Esophagus squamous epithelium (tissue), 5 donors: Measurements from ENCODE around the gene DLL3. TPM values are rescaled to one million over a fixed set of nuclear protein-coding genes. Genes with fewer than 3 reads are reported as not detected.

Source experiments
- DNase-seq: peaks from one replicate; lab custom pipeline; 2025; lab: John Stamatoyannopoulos, UW
- H3K27ac ChIP-seq, 4 donors: fragments of 200-600 bp; sonication (generic); one replicate each; pipeline ENCODE4 v1.5.1; 2016 to 2019; ENCODE audit warnings: mild to moderate bottlenecking in 1 of 4
- H3K27me3 ChIP-seq, 4 donors: fragments of 200-600 bp; sonication (generic); 1 replicate in 3 of 4; 2 replicates in 1 of 4; pipeline versions ENCODE4 v1.5.1 to v1.6.0; 2017 to 2021; ENCODE audit warnings: antibody characterized with exemption in 1 of 4
- H3K36me3 ChIP-seq, 3 donors: fragments of 200-600 bp; sonication (generic); one replicate each; pipeline ENCODE4 v1.5.1; 2016 to 2019
- H3K4me1 ChIP-seq, 3 donors: fragments of 200-600 bp; sonication (generic); one replicate each; pipeline ENCODE4 v1.5.1; 2017 to 2019
- H3K4me3 ChIP-seq, 4 donors: fragments of 200-600 bp; sonication (generic); 1 replicate in 3 of 4; 2 replicates in 1 of 4; pipeline ENCODE4 v1.5.1; 2016 to 2019; ENCODE audit warnings: mild to moderate bottlenecking in 2 of 4, moderate library complexity in 1 of 4
- H3K9me3 ChIP-seq, 3 donors: fragments of 200-600 bp; sonication (generic); one replicate each; pipeline ENCODE4 v1.5.1; 2016 to 2019
- POLR2A ChIP-seq, 4 donors: fragments of 450-650 bp; IDR thresholded peaks; one replicate each; pipeline ENCODE4 v1.6.1; 2017; ENCODE audit warnings: antibody characterized with exemption in 4 of 4, mild to moderate bottlenecking in 4 of 4, moderate library complexity in 3 of 4
- WGBS, 2 donors: methylation state at CpG; one replicate each; pipeline ENCODE4 v1.1.5; 2018; 5-methylcytosine and 5-hydroxymethylcytosine counted together
- intact Hi-C: fragments of 100-400 bp; cut with DNase I; formaldehyde crosslinking; loops from one replicate; pipeline ENCODE4 v1.15.0; 2022
- total RNA-seq, 4 donors: library from RNA; depleted of rRNA; stranded (reverse); fragments of >200 nt; gene quantifications; one replicate each; pipeline ENCODE4 v1.1.0, GENCODE V29; 2016
- TF ChIP-seq, protein P1 (sequence below), 6 experiments: fragments of 450-650 bp in 4 of 6; fragments of 200-600 bp in 2 of 6; sonication (generic) in 2 of 6; IDR thresholded peaks; one replicate each; pipeline ENCODE4 v1.5.1; 2016 to 2019; ENCODE audit warnings: antibody characterized with exemption in 6 of 6, mild to moderate bottlenecking in 4 of 6, moderate library complexity in 4 of 6
- donor health status: DM: yes; HTN: yes; CAD: no.

Gene DLL3
- total RNA-seq, 4 donors from 2014 or later: not detected

GRCh38 chr19:39553082-39553652, 54.4 kb downstream of the DLL3 start:
- intact Hi-C loops: loop anchor here (5.0 kb wide), 1 partner anchor 119 kb away; no protein-coding TSS in a partner anchor
- TF ChIP-seq POLR2A (IDR thresholded peaks at IDR 0.05): no peak
- TF ChIP-seq, protein P1, sequence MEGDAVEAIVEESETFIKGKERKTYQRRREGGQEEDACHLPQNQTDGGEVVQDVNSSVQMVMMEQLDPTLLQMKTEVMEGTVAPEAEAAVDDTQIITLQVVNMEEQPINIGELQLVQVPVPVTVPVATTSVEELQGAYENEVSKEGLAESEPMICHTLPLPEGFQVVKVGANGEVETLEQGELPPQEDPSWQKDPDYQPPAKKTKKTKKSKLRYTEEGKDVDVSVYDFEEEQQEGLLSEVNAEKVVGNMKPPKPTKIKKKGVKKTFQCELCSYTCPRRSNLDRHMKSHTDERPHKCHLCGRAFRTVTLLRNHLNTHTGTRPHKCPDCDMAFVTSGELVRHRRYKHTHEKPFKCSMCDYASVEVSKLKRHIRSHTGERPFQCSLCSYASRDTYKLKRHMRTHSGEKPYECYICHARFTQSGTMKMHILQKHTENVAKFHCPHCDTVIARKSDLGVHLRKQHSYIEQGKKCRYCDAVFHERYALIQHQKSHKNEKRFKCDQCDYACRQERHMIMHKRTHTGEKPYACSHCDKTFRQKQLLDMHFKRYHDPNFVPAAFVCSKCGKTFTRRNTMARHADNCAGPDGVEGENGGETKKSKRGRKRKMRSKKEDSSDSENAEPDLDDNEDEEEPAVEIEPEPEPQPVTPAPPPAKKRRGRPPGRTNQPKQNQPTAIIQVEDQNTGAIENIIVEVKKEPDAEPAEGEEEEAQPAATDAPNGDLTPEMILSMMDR (IDR thresholded peaks at IDR 0.05): no peak
- no peak overlapping the region for H3K27ac ChIP-seq
- H3K27me3 ChIP-seq: peaks cover 0 to 8% (median 0%) of the 10 kb centered on the region in 4 donors
- no peak for DNase-seq
- H3K9me3 ChIP-seq: no peaks in the 10 kb centered on the region
- 52 to 70% methylated on average over 5 to 7 of the region's 7 CpGs for WGBS, 2 donors
- peaks cover 0 to 5% (median 0%) of the 10 kb centered on the region in 3 donors for H3K4me1 ChIP-seq
- no peaks in the 10 kb centered on the region for H3K36me3 ChIP-seq
- no peak overlapping the region for H3K4me3 ChIP-seq

GRCh38 chr19:39554701-39555311, 56.1 kb downstream of the DLL3 start:
- H3K27ac ChIP-seq: no peak overlapping the region
- intact Hi-C loops: loop anchor here (5.0 kb wide), 1 partner anchor 117 kb away; no protein-coding TSS in a partner anchor
- peaks cover 0 to 8% (median 0%) of the 10 kb centered on the region in 4 donors for H3K27me3 ChIP-seq
- H3K4me1 ChIP-seq: peaks cover 0 to 8% (median 0%) of the 10 kb centered on the region in 3 donors
- H3K36me3 ChIP-seq: no peaks in the 10 kb centered on the region
- 60 to 65% methylated on average over 4 of the region's 4 CpGs for WGBS, 2 donors
- TF ChIP-seq, protein P1 (IDR thresholded peaks at IDR 0.05): no peak
- TF ChIP-seq POLR2A (IDR thresholded peaks at IDR 0.05): no peak
- H3K9me3 ChIP-seq: no peaks in the 10 kb centered on the region
- no peak overlapping the region for H3K4me3 ChIP-seq
- no peak for DNase-seq

DNA sequence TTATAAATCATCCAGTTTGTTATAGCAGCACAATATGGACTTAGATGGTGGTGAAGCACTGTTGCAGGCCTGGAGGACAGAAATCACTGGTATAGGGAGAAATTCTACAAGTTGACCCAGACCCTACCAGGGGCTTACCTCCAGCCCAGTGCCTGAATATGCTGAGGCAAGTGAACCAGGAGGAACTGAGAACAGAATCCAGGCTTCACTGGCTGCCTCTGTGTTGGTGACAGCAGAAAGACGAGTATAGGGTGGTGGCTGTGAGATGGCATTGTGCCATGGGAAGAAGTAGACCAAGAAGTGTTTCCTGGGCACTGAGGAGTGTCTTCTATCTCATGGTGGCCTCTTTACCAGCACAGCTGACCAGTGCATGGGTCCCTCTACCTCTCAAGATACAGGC, 57.1 kb downstream of the DLL3 start:
- Histone ChIP-seq H3K9me3 (no peaks in the 10 kb centered on the region), H3K4me3 (no peak overlapping the region), H3K36me3 (no peaks in the 10 kb centered on the region), H3K27me3 (peaks cover 0 to 8% (median 0%) of the 10 kb centered on the region in 4 donors), H3K27ac (no peak overlapping the region), H3K4me1 (peaks cover 0 to 8% (median 0%) of the 10 kb centered on the region in 3 donors)
- WGBS, 2 donors: 36 to 50% methylated on average over 1 of the region's 1 CpG
- TF ChIP-seq, protein P1 (IDR thresholded peaks at IDR 0.05): no peak
- TF ChIP-seq POLR2A (IDR thresholded peaks at IDR 0.05): no peak
- intact Hi-C loops: no loop called here
- DNase-seq: no peak

Other genes with a start within 250 kb of the DLL3 start
- gene IFNL2, start 230.6 kb upstream of the DLL3 start, total RNA-seq: not detected
- gene IFNL1, start 202.5 kb upstream of the DLL3 start, total RNA-seq: not detected
- gene LRFN1, start 178.1 kb upstream of the DLL3 start, total RNA-seq: 1 to 10 TPM in 1 of 4 donors, under 1 TPM in 3; 0.35 to 1.3 (median 0.67) TPM
- 10 to 100 TPM in 1 of 4 donors, 1 to 10 TPM in 3; 1.9 to 15.8 (median 4.5) TPM for gene GMFG, start 162.9 kb upstream of the DLL3 start, total RNA-seq
- 100 to 1,000 TPM in 1 of 4 donors, 10 to 100 TPM in 3; 49.1 to 131 (median 75.2) TPM for gene SAMD4B, start 156.5 kb upstream of the DLL3 start, total RNA-seq
- gene PAF1, start 107.8 kb upstream of the DLL3 start, total RNA-seq: 10 to 100 TPM; 35.4 to 53.6 (median 38.1) TPM
- gene MED29, start 107.6 kb upstream of the DLL3 start, total RNA-seq: 10 to 100 TPM; 11.8 to 20.1 (median 16.5) TPM
- 100 to 1,000 TPM in 3 of 4 donors, 10 to 100 TPM in 1; 72.1 to 230 (median 121) TPM for gene ZFP36, start 92.1 kb upstream of the DLL3 start, total RNA-seq
- gene PLEKHG2, start 86.3 kb upstream of the DLL3 start, total RNA-seq: 1 to 10 TPM; 4.8 to 9.3 (median 7.6) TPM
- 1,000 to 10,000 TPM in 3 of 4 donors, 100 to 1,000 TPM in 1; 509 to 2,477 (median 1,257) TPM for gene RPS16, start 63.0 kb upstream of the DLL3 start, total RNA-seq
- 10 to 100 TPM; 39.5 to 80.3 (median 67.7) TPM for gene SUPT5H, start 53.4 kb upstream of the DLL3 start, total RNA-seq
- gene TIMM50, start 18.1 kb upstream of the DLL3 start, total RNA-seq: 10 to 100 TPM; 34.0 to 63.2 (median 51.5) TPM
- gene SELENOV, start 16.2 kb downstream of the DLL3 start, total RNA-seq: not detected
- gene EID2B, start 33.9 kb downstream of the DLL3 start, total RNA-seq: 1 to 10 TPM in 1 of 4 donors, under 1 TPM in 2, not detected in 1; 0.48 to 3.6 (median 0.79) TPM
- gene EID2, start 41.2 kb downstream of the DLL3 start, total RNA-seq: 10 to 100 TPM in 1 of 4 donors, 1 to 10 TPM in 3; 6.0 to 10.5 (median 9.5) TPM
- gene LGALS13, start 103.6 kb downstream of the DLL3 start, total RNA-seq: not detected
- not detected for gene LGALS16, start 157.0 kb downstream of the DLL3 start, total RNA-seq
- gene LGALS14, start 205.5 kb downstream of the DLL3 start, total RNA-seq: not detected
- not detected for gene CLC, start 239.1 kb downstream of the DLL3 start, total RNA-seq